ENCODE measurements around the gene PCGF5. TPM values are rescaled to one million over a fixed set of nuclear protein-coding genes. Genes with fewer than 3 reads are reported as not detected.
A peak's percentile ranks its signal among the peaks of the same experiment; 100 is the strongest.
"Not testable (repeated sequence)": the region's sequence is repeated elsewhere in the genome, so short reads cannot be mapped to it uniquely, and the experiment has no call there.

Gene PCGF5
- total and polyA plus RNA-seq, 8 donors, result 10.7 to 78.2 (median 33.8) TPM

- H3K4me3 ChIP-seq, result no peak overlapping the region
- H3K36me3 ChIP-seq, result peaks cover 22 to 72% (median 57%) of the 10 kb centered on the region in 4 donors
- no peaks in the 10 kb centered on the region for H3K27me3 ChIP-seq
- no peak for DNase-seq
- intact Hi-C loops (cut with DNase I; ENCODE audit: low total_unique reads), result loop anchor here (10.0 kb wide), 2 partner anchors 253 to 363 kb away; no protein-coding TSS in a partner anchor
- WGBS, 5 donors, result 92 to 97% (median 95%) methylated on average over 3 of the region's 3 CpGs
- no peaks in the 10 kb centered on the region for H3K9me3 ChIP-seq
- TF ChIP-seq POLR2A (IDR thresholded peaks at IDR 0.05), result no peak
- TF ChIP-seq POLR2AphosphoS5 (IDR thresholded peaks at IDR 0.05), result no peak
- TF ChIP-seq, protein P1, sequence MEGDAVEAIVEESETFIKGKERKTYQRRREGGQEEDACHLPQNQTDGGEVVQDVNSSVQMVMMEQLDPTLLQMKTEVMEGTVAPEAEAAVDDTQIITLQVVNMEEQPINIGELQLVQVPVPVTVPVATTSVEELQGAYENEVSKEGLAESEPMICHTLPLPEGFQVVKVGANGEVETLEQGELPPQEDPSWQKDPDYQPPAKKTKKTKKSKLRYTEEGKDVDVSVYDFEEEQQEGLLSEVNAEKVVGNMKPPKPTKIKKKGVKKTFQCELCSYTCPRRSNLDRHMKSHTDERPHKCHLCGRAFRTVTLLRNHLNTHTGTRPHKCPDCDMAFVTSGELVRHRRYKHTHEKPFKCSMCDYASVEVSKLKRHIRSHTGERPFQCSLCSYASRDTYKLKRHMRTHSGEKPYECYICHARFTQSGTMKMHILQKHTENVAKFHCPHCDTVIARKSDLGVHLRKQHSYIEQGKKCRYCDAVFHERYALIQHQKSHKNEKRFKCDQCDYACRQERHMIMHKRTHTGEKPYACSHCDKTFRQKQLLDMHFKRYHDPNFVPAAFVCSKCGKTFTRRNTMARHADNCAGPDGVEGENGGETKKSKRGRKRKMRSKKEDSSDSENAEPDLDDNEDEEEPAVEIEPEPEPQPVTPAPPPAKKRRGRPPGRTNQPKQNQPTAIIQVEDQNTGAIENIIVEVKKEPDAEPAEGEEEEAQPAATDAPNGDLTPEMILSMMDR (IDR thresholded peaks at IDR 0.05), result no peak
- TF ChIP-seq EP300 (IDR thresholded peaks at IDR 0.05), result no peak
- H3K27ac ChIP-seq, result no peak overlapping the region
- H3K4me1 ChIP-seq, result no peaks in the 10 kb centered on the region
Measured at GRCh38 chr10:91257310-91257709, 36.8 kb downstream of the PCGF5 start.

DNA sequence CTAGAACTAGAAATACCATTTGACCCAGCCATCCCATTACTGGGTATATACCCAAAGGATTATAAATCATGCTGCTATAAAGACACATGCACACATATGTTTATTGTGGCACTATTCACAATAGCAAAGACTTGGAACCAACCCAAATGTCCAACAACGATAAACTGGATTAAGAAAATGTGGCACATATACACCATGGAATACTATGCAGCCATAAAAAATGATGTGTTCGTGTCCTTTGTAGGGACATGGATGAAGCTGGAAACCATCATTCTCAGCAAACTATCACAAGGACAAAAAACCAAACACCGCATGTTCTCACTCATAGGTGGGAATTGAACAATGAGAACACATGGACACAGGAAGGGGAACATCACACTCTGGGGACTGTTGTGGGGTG is 40.0 kb downstream of the PCGF5 start:
- H3K27ac ChIP-seq; H3K9me3 ChIP-seq; H3K4me3 ChIP-seq; H3K4me1 ChIP-seq; DNase-seq; H3K27me3 ChIP-seq; intact Hi-C loops (cut with DNase I; ENCODE audit: low total_unique reads): not testable (repeated sequence)
- peaks cover 0 to 58% (median 43%) of the 10 kb centered on the region in 4 donors for H3K36me3 ChIP-seq
- 82 to 94% (median 87%) methylated on average over 1 to 3 of the region's 3 CpGs for WGBS, 5 donors

GRCh38 chr10:91271886-91272285 is 51.4 kb downstream of the PCGF5 start:
- H3K4me3 ChIP-seq, result no peak overlapping the region
- no peak overlapping the region for H3K27ac ChIP-seq
- intact Hi-C loops (cut with DNase I; ENCODE audit: low total_unique reads), result no loop called here
- no peaks in the 10 kb centered on the region for H3K27me3 ChIP-seq
- H3K4me1 ChIP-seq, result no peaks in the 10 kb centered on the region
- no peaks in the 10 kb centered on the region for H3K9me3 ChIP-seq
- WGBS, 5 donors, result 83 to 98% (median 87%) methylated on average over 1 of the region's 1 CpG
- no peak for DNase-seq
- TF ChIP-seq POLR2A (IDR thresholded peaks at IDR 0.05), result no peak
- no peak for TF ChIP-seq POLR2AphosphoS5 (IDR thresholded peaks at IDR 0.05)
- peaks cover 4 to 56% (median 42%) of the 10 kb centered on the region in 4 donors for H3K36me3 ChIP-seq

GRCh38 chr10:91284486-91285090 is 64.1 kb downstream of the PCGF5 start:
- TF ChIP-seq, protein P1 (IDR thresholded peaks at IDR 0.05), result no peak
- TF ChIP-seq EP300 (IDR thresholded peaks at IDR 0.05) (no peak), POLR2AphosphoS5 (IDR thresholded peaks at IDR 0.05) (peak in 1 of 3 donors; percentile 14), POLR2A (IDR thresholded peaks at IDR 0.05) (no peak)
- peak in 1 of 2 donors; percentile 30 for DNase-seq
- H3K9me3 ChIP-seq, result no peaks in the 10 kb centered on the region
- peaks cover 5 to 27% (median 15%) of the 10 kb centered on the region in 4 donors for H3K4me1 ChIP-seq
- H3K27ac ChIP-seq, result peak overlapping the region in 2 of 5 donors; percentile 3 to 66
- peaks cover 0 to 28% (median 0%) of the 10 kb centered on the region in 4 donors for H3K36me3 ChIP-seq
- intact Hi-C loops (cut with DNase I; ENCODE audit: low total_unique reads), result no loop called here
- 67 to 77% (median 69%) methylated on average over 6 of the region's 6 CpGs for WGBS, 5 donors
- no peaks in the 10 kb centered on the region for H3K27me3 ChIP-seq
- H3K4me3 ChIP-seq, result no peak overlapping the region

GRCh38 chr10:91286572-91286971 is 66.1 kb downstream of the PCGF5 start:
- intact Hi-C loops (cut with DNase I; ENCODE audit: low total_unique reads), result no loop called here
- Histone ChIP-seq H3K4me3 (no peak overlapping the region), H3K36me3 (peaks cover 0 to 14% (median 0%) of the 10 kb centered on the region in 4 donors), H3K9me3 (no peaks in the 10 kb centered on the region), H3K4me1 (peaks cover 5 to 27% (median 15%) of the 10 kb centered on the region in 4 donors), H3K27me3 (no peaks in the 10 kb centered on the region), H3K27ac (no peak overlapping the region)
- DNase-seq, result no peak
- TF ChIP-seq POLR2A (IDR thresholded peaks at IDR 0.05) (no peak), EP300 (IDR thresholded peaks at IDR 0.05) (no peak), POLR2AphosphoS5 (IDR thresholded peaks at IDR 0.05) (no peak)
- TF ChIP-seq, protein P1 (IDR thresholded peaks at IDR 0.05), result no peak
- WGBS, 5 donors, result 66 to 80% (median 74%) methylated on average over 2 of the region's 2 CpGs
